KOPT-K1 (cell line): Measurements from ENCODE around the gene CCDC149.

ENCODE experiments used
- H3K27ac ChIP-seq: fragments of 200-600 bp; sonication (generic); 2 replicates; pipeline ENCODE4 v1.5.1; 2016; ENCODE audit warnings: antibody characterized with exemption, mild to moderate bottlenecking, low read depth, low read length; ENCODE audit not compliant: poor library complexity, severe bottlenecking
- H3K36me3 ChIP-seq: fragments of 200-600 bp; sonication (generic); 2 replicates; pipeline ENCODE4 v1.5.1; 2017; ENCODE audit warnings: antibody characterized with exemption, mild to moderate bottlenecking, low read length, moderate library complexity; ENCODE audit not compliant: insufficient read depth
- H3K9me3 ChIP-seq: fragments of 200-600 bp; sonication (generic); 2 replicates; pipeline ENCODE4 v1.5.1; 2017; ENCODE audit warnings: antibody characterized with exemption, low read length, mild to moderate bottlenecking; ENCODE audit not compliant: insufficient read depth, poor library complexity, severe bottlenecking

CCDC149 gene

DNA sequence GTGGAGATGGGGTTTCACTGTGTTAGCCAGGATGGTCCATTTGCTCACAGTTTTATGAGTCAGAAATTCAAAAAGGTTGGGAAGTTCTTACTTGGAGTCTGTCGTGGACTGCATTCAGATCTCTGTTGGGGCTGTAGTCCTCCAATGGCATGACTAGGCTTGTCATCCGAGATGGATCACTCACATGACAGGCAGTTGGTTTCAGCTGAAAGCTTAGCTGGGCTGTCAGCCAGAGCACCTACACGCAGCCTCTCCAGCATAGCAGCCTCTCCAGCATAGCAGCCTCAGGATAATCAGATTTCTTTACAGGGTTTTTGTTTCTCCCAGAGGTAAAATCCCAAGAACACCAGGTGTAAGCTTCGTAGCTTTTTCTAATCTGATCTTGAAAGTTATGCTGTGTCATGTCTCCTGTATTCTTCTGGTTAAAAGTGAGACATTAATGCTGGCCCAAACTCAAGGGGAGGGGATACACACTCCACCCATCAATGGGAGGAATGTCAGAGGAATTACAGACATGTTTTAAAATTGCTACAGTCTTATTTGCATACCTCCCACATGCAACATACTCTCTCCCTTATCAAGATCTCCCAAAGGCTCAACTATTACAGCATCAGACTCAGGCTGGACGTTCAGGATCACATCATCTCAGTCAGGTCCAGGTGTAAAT lies 149.1 kb downstream of the CCDC149 start:
- H3K36me3 ChIP-seq: no peaks in the 10 kb centered on the region
- H3K9me3 ChIP-seq: no peaks in the 10 kb centered on the region
- no peak overlapping the region for H3K27ac ChIP-seq
